ENCODE results near the gene TRIP13.

The TRIP13 gene

GRCh38 chr5:943201-943917, 50.7 kb downstream of the TRIP13 start:
- no peak for DNase-seq

DNA sequence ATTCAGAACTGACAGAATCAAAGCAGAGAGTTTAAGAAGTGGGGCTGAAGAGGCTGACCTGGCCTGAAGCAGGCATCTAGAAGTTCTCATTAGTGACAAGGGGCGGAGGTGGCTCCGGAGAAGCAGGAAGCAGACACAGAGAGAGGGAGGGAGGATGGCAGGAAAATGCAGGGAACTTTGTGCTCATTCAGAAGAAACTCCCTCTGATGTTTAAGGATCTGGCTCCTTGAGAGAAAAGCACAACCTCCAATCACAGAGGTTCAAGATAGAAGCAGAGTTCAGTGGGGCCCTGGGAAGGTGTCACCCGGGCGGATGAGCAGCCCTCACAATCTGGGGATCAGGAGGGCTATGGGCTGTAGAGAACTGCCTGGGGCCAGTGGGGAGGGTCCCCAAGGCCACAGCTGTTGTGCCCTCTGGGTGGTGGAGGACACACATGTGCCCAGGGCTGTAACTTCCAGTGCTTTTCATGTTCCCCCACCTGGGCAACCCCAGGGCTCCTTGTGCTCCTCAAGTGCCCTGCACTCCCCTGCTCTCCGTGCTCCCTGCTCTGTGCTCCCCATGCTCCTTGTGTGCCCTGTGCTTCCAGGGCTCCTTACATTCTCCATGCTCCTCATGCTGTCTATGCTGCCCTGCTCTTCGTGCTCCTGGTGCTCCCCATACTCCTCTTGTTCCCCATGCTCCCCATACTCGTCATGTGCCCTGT, 51.4 kb downstream of the TRIP13 start:
- DNase-seq = no peak

DNA sequence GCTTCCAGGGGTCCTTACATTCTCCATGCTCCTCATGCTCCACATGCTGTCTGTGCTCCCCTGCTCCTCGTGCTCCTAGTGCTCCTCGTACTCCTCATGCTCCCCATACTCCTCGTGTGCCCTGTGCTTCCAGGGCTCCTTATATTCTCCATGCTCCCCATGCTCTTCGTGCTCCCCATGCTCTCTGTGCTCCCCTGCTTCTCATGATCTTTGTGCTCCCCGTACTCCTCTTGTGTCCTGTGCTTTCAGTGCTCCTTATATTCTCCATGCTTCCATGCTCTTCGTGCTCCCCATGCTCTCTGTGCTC, 51.9 kb downstream of the TRIP13 start:
- DNase-seq = no peak

DNA sequence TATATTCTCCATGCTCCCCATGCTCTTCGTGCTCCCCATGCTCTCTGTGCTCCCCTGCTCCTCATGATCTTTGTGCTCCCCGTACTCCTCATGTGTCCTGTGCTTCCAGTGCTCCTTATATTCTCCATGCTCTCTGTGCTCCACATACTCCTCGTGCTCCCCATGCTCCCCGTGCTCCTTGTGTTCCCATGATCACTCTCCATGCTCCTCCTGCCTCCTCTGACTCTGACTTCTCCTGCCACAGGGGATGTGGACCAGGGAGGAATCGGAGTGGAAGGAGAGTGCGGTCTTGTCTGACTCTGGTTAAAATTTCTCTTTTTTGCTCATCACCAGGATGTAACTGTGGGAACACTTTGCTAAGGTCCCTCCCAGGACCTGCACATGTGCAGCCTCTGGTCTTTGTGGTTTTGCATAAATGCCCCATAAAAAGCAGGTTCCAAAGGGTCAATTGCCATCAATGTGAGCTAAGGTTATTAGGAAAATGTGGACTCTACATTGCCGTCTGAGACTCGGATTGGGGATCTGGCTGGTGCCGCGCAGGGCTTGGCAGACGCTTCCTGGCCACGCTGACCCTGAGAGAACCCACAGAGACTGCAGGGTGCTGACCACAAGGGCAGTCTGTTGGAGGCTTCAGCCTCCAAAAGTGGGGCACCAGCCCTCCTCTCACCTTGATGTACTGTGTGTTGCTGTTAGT, 52.5 kb downstream of the TRIP13 start:
- no peak for DNase-seq

- no peak for DNase-seq
These were observed 53.2 kb downstream of the TRIP13 start for GRCh38 chr5:945691-946551.

DNA sequence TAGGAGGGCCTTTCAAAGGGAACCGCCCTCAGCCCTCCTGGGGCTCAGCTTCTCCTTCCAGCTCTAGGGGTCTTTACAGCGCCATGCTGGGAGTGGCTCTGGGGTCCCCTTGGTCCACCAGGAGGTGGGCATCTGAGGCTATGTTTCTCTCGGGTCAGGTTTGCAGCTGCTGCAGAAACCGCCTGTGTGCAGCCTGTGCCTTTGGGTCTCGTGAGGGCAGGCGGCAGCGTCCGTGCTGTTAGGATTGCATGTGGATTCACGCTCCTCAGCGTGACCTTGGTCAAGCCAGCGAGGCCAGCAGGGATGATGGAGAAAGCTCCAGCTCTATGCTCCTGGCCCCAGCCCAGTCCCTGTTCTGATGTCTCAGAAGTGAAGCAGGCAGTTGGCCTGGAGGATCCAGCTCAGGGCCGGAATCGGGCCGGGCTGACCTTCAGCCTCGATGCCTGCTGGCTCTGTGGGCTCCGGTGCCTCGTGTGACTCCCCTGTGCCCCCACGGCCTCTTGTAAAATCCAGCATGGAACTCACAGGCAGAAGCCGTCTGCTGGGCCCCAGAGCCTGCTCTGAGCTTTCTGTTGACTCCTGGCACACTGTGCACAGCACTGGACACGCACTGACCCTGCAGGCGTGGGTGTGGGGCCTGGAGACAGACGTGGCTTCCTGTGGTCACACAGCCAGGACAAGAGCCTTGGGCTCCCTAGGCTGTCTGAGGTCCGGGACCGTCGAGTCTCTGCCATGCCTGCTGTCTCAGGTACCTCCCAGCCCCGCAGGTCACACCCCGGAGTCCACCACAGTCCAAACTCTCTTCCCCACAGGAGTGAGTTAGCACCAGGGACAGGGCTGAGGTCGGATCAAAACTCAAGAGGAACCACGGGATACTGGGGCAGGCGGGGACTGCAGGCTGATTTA, 54.3 kb downstream of the TRIP13 start:
- no peak for DNase-seq

DNA sequence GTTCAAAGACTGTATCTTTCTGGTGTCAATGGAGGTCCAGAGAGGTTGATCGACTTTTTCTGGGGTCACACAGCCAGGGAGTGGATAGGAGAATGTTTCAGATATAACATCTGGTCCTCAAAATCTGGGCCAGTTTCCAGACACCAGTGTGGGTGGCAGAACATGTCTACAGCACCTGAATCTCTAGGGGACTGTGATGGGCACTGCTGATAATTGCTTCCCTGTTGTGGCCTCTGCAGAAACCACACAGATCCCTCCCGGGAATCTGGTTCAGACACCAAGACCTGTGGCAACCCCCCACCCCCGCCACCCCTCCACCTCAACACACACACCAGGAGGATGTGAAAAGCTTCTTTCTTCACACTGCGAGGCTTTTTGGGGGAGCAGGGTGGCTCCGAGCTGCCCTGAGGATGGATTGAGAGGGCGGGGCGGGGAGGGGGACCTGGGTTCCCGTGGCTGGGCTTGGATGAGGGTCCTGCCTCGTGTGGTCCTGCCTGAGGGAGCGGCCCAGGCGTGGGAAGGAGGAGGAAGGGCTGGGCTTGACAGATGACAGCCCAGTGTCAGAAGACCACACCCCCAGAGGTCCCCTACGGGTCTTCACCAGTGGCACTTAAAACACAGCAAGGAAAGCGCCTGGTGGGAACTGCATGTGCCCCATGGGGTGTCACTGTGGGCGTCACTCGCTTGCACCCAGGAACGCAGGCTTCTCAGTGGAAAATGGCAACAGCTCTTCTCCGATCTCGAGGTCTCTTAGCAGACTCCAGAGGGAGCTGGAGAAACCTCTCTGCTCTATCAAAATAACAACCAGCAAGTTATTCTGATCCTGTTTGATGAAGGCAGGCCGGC, 55.2 kb downstream of the TRIP13 start:
- DNase-seq = no peak

DNA sequence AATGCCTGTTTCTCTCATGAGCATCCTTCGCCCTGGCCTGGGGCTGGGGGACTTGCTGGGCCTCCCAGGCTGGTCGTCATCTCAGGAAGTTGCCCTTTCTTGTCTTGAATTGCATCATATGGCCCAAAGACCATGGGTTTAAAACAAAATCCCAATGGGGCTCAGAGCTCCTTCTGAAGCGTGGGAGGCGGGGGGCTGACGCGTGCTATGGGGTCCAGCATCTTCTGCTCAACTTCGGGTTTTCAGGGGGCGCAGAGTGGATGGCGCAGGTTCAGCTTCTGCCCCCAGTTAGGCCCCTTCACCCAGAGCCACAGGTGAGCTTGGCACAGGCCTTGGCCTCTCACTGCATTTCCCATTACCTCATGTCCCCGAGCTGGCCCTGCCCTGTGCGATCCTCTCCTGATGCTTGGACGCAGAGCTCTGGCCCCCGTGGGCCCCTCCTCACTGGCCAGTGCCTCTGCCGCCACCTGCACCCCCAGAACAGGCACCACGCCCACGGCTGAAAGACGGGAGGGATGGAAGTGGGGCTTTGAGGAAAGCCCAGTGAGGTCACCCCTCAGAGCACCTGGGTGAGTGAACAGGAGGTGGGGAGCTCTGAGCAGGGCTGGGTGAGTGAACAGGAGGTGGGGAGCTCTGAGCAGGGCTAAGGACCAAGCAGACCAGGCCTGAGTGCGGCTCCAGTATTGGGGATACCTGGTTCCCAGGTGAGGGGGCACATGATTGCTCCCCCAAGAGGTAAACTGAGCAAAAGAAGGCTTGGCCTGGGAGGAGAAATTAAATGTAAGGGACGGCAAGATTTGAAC, 56.0 kb downstream of the TRIP13 start:
- DNase-seq = no peak

- no peak for DNase-seq
These were observed 56.5 kb downstream of the TRIP13 start for GRCh38 chr5:949275-949543.

GRCh38 chr5:949815-950560, 57.3 kb downstream of the TRIP13 start:
- DNase-seq = no peak

GRCh38 chr5:951940-952596, 59.4 kb downstream of the TRIP13 start:
- DNase-seq = no peak

GRCh38 chr5:952597-953271, 60.0 kb downstream of the TRIP13 start:
- DNase-seq = no peak

- no peak for DNase-seq
These were observed 61.1 kb downstream of the TRIP13 start for GRCh38 chr5:953535-954449.

- no peak for DNase-seq
These were observed 63.4 kb downstream of the TRIP13 start for GRCh38 chr5:955886-956761.

DNA sequence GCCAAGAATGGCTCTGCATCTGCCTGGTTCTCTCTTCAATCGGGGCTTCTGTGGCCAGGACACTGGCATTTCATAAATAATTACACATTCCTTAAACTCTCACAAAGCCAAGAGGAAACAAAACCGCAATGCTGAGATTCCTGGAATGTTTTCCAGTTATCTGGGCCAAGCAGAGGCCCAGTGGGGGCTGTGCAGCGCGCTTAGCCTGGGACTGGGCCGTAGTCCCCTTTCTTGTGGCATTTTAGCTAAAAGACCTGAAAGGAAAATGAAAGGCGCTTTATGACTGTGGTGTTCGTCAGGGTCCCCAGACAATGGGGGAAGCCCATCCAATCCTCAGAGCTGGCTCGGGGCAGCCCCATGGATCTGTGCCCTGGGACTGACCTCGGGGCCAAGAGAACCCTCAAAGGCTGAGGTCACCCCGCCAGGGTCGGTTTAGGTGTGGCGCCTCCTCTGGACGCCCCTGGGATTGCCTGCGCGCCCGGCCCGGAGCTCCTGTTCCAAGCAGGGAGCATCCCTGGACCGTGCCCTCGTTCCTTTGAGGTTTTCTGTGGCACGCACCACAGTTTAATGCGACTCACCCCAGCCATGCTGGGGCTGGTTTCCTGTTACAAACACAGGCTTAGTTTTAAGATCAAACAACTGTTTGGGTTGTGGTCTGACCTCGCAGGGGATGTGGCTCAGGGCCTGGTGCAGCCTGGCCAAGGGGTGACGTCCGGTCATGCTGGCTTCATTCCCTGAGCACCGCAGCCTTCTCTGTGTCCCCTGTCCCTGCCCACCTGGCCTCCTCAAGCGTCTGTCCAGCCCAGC, 64.5 kb downstream of the TRIP13 start:
- no peak for DNase-seq
